ENCODE results near the gene CALY.

The CALY gene

GRCh38 chr10:133366751-133367150 lies 30.1 kb upstream of the CALY start:
- H3K4me3 Mint-ChIP-seq: no peak overlapping the region
- H3K27me3 Mint-ChIP-seq (ENCODE audit: low read depth, poor library complexity): no peaks in the 10 kb centered on the region
- DNase-seq: no peak
- no peak for TF ChIP-seq CTCF (IDR thresholded peaks at IDR 0.05)
- peaks cover 47% of the 10 kb centered on the region for H3K36me3 Mint-ChIP-seq (ENCODE audit: low read depth)
- peaks cover 18% of the 10 kb centered on the region for H3K4me1 Mint-ChIP-seq
- no peak overlapping the region for H3K27ac Mint-ChIP-seq
- no peaks in the 10 kb centered on the region for H3K9me3 Mint-ChIP-seq

GRCh38 chr10:133366130-133366478 lies 29.4 kb upstream of the CALY start:
- Mint-ChIP-seq H3K4me1 (peaks cover 23% of the 10 kb centered on the region), H3K36me3 (ENCODE audit: low read depth) (peaks cover 52% of the 10 kb centered on the region), H3K27ac (no peak overlapping the region), H3K9me3 (no peaks in the 10 kb centered on the region), H3K27me3 (ENCODE audit: low read depth, poor library complexity) (no peaks in the 10 kb centered on the region), H3K4me3 (no peak overlapping the region)
- DNase-seq: no peak
- no peak for TF ChIP-seq CTCF (IDR thresholded peaks at IDR 0.05)

- DNase-seq: no peak
- Mint-ChIP-seq H3K9me3 (no peaks in the 10 kb centered on the region), H3K4me1 (peaks cover 23% of the 10 kb centered on the region), H3K27me3 (ENCODE audit: low read depth, poor library complexity) (no peaks in the 10 kb centered on the region), H3K36me3 (ENCODE audit: low read depth) (peaks cover 52% of the 10 kb centered on the region), H3K4me3 (no peak overlapping the region), H3K27ac (no peak overlapping the region)
- no peak for TF ChIP-seq CTCF (IDR thresholded peaks at IDR 0.05)
These were observed 28.9 kb upstream of the CALY start for GRCh38 chr10:133365461-133366129.

GRCh38 chr10:133364645-133365431 lies 28.1 kb upstream of the CALY start:
- Mint-ChIP-seq H3K27me3 (ENCODE audit: low read depth, poor library complexity) (no peaks in the 10 kb centered on the region), H3K36me3 (ENCODE audit: low read depth) (peaks cover 44% of the 10 kb centered on the region), H3K4me3 (no peak overlapping the region), H3K9me3 (no peaks in the 10 kb centered on the region), H3K4me1 (peaks cover 23% of the 10 kb centered on the region), H3K27ac (peak overlapping the region; percentile 25)
- TF ChIP-seq CTCF (IDR thresholded peaks at IDR 0.05): no peak
- DNase-seq: no peak

- Mint-ChIP-seq H3K27ac (peak overlapping the region; percentile 98), H3K4me1 (peaks cover 14% of the 10 kb centered on the region), H3K27me3 (ENCODE audit: low read depth, poor library complexity) (no peaks in the 10 kb centered on the region), H3K4me3 (no peak overlapping the region), H3K36me3 (ENCODE audit: low read depth) (peaks cover 36% of the 10 kb centered on the region), H3K9me3 (no peaks in the 10 kb centered on the region)
- TF ChIP-seq CTCF (IDR thresholded peaks at IDR 0.05): no peak
- no peak for DNase-seq
These were observed 26.1 kb upstream of the CALY start for GRCh38 chr10:133362846-133363245.
